Central memory CD8-positive, alpha-beta T cell (primary cell): ENCODE results near the gene MT1H.
"Not testable (repeated sequence)": the region's sequence is repeated elsewhere in the genome, so short reads cannot be mapped to it uniquely, and the experiment has no call there.

Source experiments
- ATAC-seq: fragments of 150-1000 bp; cut with Tn5 transposase; replicated peaks from 2 replicates; pipeline ENCODE4 v1.10.0; 2022; ENCODE audit warnings: mild to moderate bottlenecking, moderate FRiP score, moderate number of reproducible peaks; ENCODE audit not compliant: poor library complexity, severe bottlenecking; ENCODE audit errors: extremely low read depth
- DNase-seq, 2 donors: peaks; one replicate each; pipeline ENCODE4 v3.0.0; 2021; ENCODE audit warnings: low spot score in 2 of 2
- H3K27ac Mint-ChIP-seq: one replicate; pipeline ENCODE4 v1.8.0; 2022; ENCODE audit warnings: low read depth, mild to moderate bottlenecking, moderate library complexity, mixed read lengths
- H3K27me3 Mint-ChIP-seq: one replicate; pipeline ENCODE4 v1.8.0; 2022; ENCODE audit warnings: mixed read lengths
- H3K36me3 Mint-ChIP-seq: one replicate; pipeline ENCODE4 v1.8.0; 2022; ENCODE audit warnings: mild to moderate bottlenecking, moderate library complexity, mixed read lengths; ENCODE audit not compliant: insufficient read depth
- H3K4me1 Mint-ChIP-seq: one replicate; pipeline ENCODE4 v1.8.0; 2022; ENCODE audit warnings: mixed read lengths
- H3K4me3 Mint-ChIP-seq: one replicate; pipeline ENCODE4 v1.8.0; 2022; ENCODE audit warnings: mild to moderate bottlenecking, moderate library complexity, mixed read lengths
- H3K9me3 Mint-ChIP-seq: one replicate; pipeline ENCODE4 v1.8.0; 2022; ENCODE audit warnings: mixed read lengths

Gene MT1H

DNA sequence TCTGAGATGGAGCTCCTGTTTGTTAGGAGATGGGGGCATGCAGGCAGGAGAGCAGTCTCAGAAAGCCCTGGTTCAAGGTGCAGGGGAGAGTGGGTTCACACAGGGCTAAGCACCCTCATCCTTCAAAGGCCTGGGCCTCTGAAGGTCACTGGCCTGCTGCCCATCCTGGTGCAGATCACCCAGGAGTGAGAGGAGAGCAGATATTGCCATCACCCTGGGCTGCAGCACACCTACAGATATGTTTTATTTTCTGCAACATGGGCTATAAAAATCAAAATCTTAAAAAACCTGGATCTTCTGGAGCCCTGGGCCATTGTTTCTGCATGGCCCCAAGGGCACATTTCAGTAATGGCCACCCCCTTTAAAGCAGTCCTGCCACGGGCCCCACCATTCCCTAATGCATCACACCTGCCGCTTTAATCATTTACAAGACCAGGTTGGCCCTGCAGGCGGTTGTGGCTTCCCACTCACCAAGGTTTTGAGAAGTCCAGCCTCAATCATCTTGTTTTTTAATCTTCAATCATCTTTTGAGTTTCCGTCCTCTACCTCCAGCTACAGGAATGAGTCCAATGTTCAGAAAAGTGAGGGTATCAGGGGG lies 39.9 kb downstream of the MT1H start:
- peaks cover 3% of the 10 kb centered on the region for H3K36me3 Mint-ChIP-seq
- no peak for DNase-seq
- no peaks in the 10 kb centered on the region for H3K27me3 Mint-ChIP-seq
- H3K4me3 Mint-ChIP-seq = peak overlapping the region; percentile 87
- no peak for ATAC-seq
- H3K9me3 Mint-ChIP-seq = no peaks in the 10 kb centered on the region
- peak overlapping the region; percentile 95 for H3K27ac Mint-ChIP-seq
- H3K4me1 Mint-ChIP-seq = peaks cover 38% of the 10 kb centered on the region

DNA sequence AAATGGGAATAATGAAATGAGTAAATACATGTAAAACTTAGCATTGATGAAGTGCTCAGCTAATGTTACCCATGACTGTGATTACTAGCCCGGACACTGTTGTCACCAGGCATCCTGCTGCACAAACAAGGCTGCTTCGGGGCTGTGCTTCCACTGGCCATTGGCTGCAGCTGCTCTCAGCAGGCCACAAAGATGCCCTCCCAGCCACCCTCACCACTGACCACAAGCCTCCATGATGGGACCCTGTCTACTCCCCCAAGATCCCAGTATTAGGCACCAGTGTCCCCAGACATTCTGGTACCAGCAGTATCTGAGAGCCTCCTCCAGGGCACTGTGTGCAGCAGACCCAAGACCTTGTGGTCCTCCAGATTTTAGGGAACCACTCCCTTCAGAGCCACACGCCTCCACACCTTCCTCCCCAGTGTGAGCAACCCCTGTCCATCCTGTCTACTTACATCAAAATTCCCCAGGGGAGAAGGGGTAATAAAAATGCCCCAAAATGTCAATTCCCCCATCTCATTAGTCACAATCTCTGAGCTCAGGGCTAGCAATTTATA lies 40.6 kb downstream of the MT1H start:
- peaks cover 38% of the 10 kb centered on the region for H3K4me1 Mint-ChIP-seq
- peak overlapping the region; percentile 95 for H3K27ac Mint-ChIP-seq
- H3K27me3 Mint-ChIP-seq = no peaks in the 10 kb centered on the region
- H3K4me3 Mint-ChIP-seq = peak overlapping the region; percentile 87
- ATAC-seq (no peak), DNase-seq (no peak)
- peaks cover 3% of the 10 kb centered on the region for H3K36me3 Mint-ChIP-seq
- H3K9me3 Mint-ChIP-seq = no peaks in the 10 kb centered on the region

DNA sequence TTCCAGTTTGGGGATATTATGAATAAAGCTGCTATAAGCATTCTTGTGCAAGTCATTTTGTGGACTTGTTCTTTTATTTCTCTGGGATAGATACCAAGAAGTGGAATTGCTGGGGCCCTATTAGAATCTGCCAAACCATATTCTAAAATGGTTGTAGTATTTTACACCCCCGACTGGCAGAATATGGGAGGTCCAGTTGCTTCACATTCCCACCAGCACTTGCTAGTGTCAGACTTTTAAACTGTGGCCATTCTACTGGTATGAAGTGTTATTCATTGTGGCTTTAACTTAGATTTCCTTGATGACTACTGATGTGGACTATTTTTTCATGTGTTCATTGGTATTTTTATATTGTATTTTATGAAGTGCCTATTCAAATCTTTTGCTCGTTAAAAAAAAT lies 42.2 kb downstream of the MT1H start:
- DNase-seq = no peak
- peaks cover 3% of the 10 kb centered on the region for H3K36me3 Mint-ChIP-seq
- H3K4me3 Mint-ChIP-seq = no peak overlapping the region
- no peaks in the 10 kb centered on the region for H3K27me3 Mint-ChIP-seq
- no peak overlapping the region for H3K27ac Mint-ChIP-seq
- no peak for ATAC-seq
- H3K4me1 Mint-ChIP-seq = peaks cover 38% of the 10 kb centered on the region
- no peaks in the 10 kb centered on the region for H3K9me3 Mint-ChIP-seq

DNA sequence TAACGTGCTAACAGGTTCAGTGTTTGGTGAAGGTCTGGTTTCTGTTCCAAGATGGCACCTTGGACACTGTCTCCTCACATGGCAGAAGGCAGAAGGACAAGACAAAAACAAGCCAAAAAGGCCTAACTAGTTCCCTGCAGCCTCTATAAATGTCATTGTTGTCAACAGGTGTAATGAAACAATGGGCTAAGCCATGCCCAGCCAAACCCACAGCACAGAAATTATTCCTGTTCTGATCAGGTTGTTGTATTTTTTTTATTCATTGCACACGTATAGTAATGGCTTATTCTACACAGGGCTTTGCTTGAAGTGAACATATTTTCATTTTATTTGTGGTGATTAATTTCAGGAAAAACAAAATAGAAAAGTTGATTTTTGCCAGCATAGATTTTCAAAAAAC lies 44.2 kb downstream of the MT1H start:
- DNase-seq = no peak
- H3K4me3 Mint-ChIP-seq = no peak overlapping the region
- H3K36me3 Mint-ChIP-seq = peaks cover 3% of the 10 kb centered on the region
- no peaks in the 10 kb centered on the region for H3K9me3 Mint-ChIP-seq
- H3K27me3 Mint-ChIP-seq = no peaks in the 10 kb centered on the region
- H3K27ac Mint-ChIP-seq = no peak overlapping the region
- H3K4me1 Mint-ChIP-seq = peaks cover 29% of the 10 kb centered on the region
- no peak for ATAC-seq

DNA sequence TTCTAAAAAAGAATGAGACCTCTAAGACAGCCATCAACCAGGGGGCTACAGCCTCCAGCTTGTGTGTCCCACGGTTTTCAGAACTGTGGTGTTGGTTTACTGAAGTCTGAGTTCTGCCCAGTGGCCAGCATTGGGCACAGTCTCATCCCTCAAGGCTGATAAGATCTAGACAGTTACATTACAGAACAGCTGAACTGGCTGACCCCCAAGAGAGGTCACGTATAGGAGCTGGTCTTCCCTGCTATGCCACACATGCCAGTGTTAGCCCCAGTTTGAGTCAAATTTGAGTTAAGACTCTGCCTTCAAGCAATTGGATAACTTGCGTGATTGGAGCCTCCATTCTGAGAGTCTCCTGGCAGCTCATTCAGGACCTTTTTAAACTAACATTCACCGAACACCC lies 45.5 kb downstream of the MT1H start:
- peaks cover 16% of the 10 kb centered on the region for H3K4me1 Mint-ChIP-seq
- ATAC-seq (no peak), DNase-seq (no peak)
- no peaks in the 10 kb centered on the region for H3K9me3 Mint-ChIP-seq
- no peak overlapping the region for H3K27ac Mint-ChIP-seq
- no peak overlapping the region for H3K4me3 Mint-ChIP-seq
- no peaks in the 10 kb centered on the region for H3K27me3 Mint-ChIP-seq
- H3K36me3 Mint-ChIP-seq = no peaks in the 10 kb centered on the region

DNA sequence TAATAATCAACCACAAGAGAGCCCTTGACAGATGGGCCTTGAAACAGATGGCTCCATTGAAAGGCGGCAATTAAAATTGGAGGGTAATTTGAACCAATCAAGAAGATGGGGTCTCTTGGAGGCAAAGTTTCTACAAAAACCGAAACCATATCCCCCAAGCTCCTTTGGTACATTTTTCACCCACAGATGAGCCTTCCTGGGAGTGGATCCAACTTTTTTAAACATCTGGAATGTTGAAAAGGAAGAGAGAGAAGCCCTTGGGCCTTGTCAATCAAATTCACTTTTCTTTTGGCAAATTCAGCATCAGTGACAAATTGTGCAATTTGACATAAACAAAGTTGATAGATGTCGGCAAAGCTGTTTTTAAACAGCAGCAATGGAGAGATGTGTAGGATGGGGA lies 47.1 kb downstream of the MT1H start:
- Mint-ChIP-seq H3K27ac (no peak overlapping the region), H3K9me3 (no peaks in the 10 kb centered on the region), H3K4me3 (no peak overlapping the region), H3K27me3 (no peaks in the 10 kb centered on the region), H3K4me1 (peaks cover 2% of the 10 kb centered on the region), H3K36me3 (no peaks in the 10 kb centered on the region)
- DNase-seq (no peak), ATAC-seq (no peak)

DNA sequence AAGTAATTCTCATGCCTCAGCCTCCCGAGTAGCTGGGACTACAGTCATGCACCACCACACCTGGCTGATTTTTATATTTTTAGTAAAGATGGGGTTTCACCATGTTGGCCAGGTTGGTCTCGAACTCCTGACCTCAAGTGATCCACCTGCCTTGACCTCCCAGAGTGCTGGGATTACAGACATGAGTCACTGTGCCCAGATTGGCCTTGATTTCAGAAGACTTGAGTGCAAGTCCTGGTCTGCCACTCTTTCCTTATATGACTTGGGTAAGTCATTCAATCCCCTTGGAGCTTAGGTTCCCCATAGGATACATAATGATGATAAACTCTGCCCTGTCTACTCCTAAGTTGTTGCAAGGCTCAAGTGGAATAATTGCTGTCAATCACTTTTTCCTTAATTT lies 47.9 kb downstream of the MT1H start:
- not testable (repeated sequence) for DNase-seq, H3K4me3 Mint-ChIP-seq, H3K27ac Mint-ChIP-seq, H3K4me1 Mint-ChIP-seq, H3K9me3 Mint-ChIP-seq, ATAC-seq, H3K27me3 Mint-ChIP-seq, H3K36me3 Mint-ChIP-seq
